Gastrocnemius medialis (tissue), 4 donors: ENCODE results near the gene ARHGEF7. TPM values are rescaled to one million over a fixed set of nuclear protein-coding genes. Genes with fewer than 3 reads are reported as not detected.

Source experiments
- ATAC-seq, 2 donors: fragments of 150-250 bp; one replicate each; pipeline ENCODE4 v1.9.1; 2016
- DNase-seq, 2 donors: peaks; one replicate each; pipeline ENCODE4 v3.0.0-alpha.2; 2019
- H3K27ac ChIP-seq, 4 donors: fragments of 200-600 bp; sonication (generic); 1 replicate in 1 of 4; 2 replicates in 3 of 4; pipeline ENCODE4 v1.5.1; 2016 to 2018; ENCODE audit warnings: mild to moderate bottlenecking in 2 of 4, moderate library complexity in 1 of 4
- H3K27me3 ChIP-seq, 3 donors: fragments of 200-600 bp; sonication (generic) in 2 of 3; 1 replicate in 1 of 3; 2 replicates in 2 of 3; pipeline versions ENCODE4 v1.5.1 to v1.6.0; 2016 to 2019; ENCODE audit warnings: mild to moderate bottlenecking in 1 of 3, moderate library complexity in 1 of 3
- H3K36me3 ChIP-seq, 2 donors: fragments of 200-600 bp; sonication (generic) in 1 of 2; one replicate each; pipeline ENCODE4 v1.5.1; 2017 to 2018
- H3K4me1 ChIP-seq, 2 donors: fragments of 200-600 bp; sonication (generic) in 1 of 2; one replicate each; pipeline ENCODE4 v1.5.1; 2016 to 2017; ENCODE audit warnings: mild to moderate bottlenecking in 2 of 2
- H3K4me3 ChIP-seq, 4 donors: fragments of 200-600 bp; sonication (generic) in 3 of 4; 1 replicate in 1 of 4; 2 replicates in 3 of 4; pipeline ENCODE4 v1.5.1; 2016 to 2019; ENCODE audit warnings: mild to moderate bottlenecking in 2 of 4
- H3K9me3 ChIP-seq, 3 donors: fragments of 200-600 bp; sonication (generic) in 2 of 3; 1 replicate in 1 of 3; 2 replicates in 2 of 3; pipeline ENCODE4 v1.5.1; 2016 to 2019
- CTCF ChIP-seq, 5 experiments: fragments of 450-650 bp in 3 of 5; fragments of 200-600 bp in 2 of 5; sonication (generic) in 2 of 5; IDR thresholded peaks in 4 of 5; conservative IDR thresholded peaks in 1 of 5; 1 replicate in 4 of 5; 2 replicates in 1 of 5; pipeline ENCODE4 v1.5.1; 2016 to 2019; ENCODE audit warnings: antibody characterized with exemption in 5 of 5, mild to moderate bottlenecking in 3 of 5, moderate library complexity in 3 of 5
- POLR2A ChIP-seq, 2 donors: fragments of 450-650 bp; IDR thresholded peaks; one replicate each; pipeline ENCODE4 v1.6.1; 2017; ENCODE audit warnings: antibody characterized with exemption in 2 of 2, mild to moderate bottlenecking in 2 of 2, moderate library complexity in 2 of 2
- in situ Hi-C, 4 donors: fragments of 200-750 bp; cut with MboI; loops; one replicate each; pipeline versions ENCODE4 v1.15.0 to v1.8.0; 2017; ENCODE audit warnings: low sequenced_read_pairs in 4 of 4
- intact Hi-C: fragments of 100-400 bp; cut with DNase I; formaldehyde crosslinking; loops from one replicate; pipeline ENCODE4 v1.15.1; 2023; ENCODE audit warnings: low total_unique reads
- total RNA-seq, 4 donors: library from RNA; depleted of rRNA; stranded (reverse); fragments of >200 nt; gene quantifications; one replicate each; pipeline versions ENCODE4 v1.1.0 to v1.2.3, GENCODE V29; 2016

ARHGEF7 gene
- total RNA-seq, 4 donors from 2014 or later: 24.5 to 56.9 (median 31.3) TPM

GRCh38 chr13:111337741-111338140 lies 222.6 kb downstream of the ARHGEF7 start:
- Histone ChIP-seq H3K4me3 (no peak overlapping the region), H3K27me3 (no peaks in the 10 kb centered on the region), H3K9me3 (no peaks in the 10 kb centered on the region), H3K4me1 (no peaks in the 10 kb centered on the region), H3K27ac (no peak overlapping the region), H3K36me3 (no peaks in the 10 kb centered on the region)
- intact Hi-C loops (no loop called here), in situ Hi-C loops (no loop called here)
- no peak for TF ChIP-seq POLR2A (IDR thresholded peaks at IDR 0.05)
- no peak for TF ChIP-seq CTCF (IDR thresholded peaks at IDR 0.05 in 4 of 5, conservative IDR thresholded peaks at IDR 0.05 in 1 of 5)
- DNase-seq (no peak), ATAC-seq (no peak)

- no peaks in the 10 kb centered on the region for H3K36me3 ChIP-seq
- ATAC-seq: no peak
- in situ Hi-C loops (no loop called here), intact Hi-C loops (no loop called here)
- H3K4me1 ChIP-seq: no peaks in the 10 kb centered on the region
- no peaks in the 10 kb centered on the region for H3K9me3 ChIP-seq
- no peak for DNase-seq
- no peak overlapping the region for H3K4me3 ChIP-seq
- TF ChIP-seq CTCF (IDR thresholded peaks at IDR 0.05 in 4 of 5, conservative IDR thresholded peaks at IDR 0.05 in 1 of 5): no peak
- TF ChIP-seq POLR2A (IDR thresholded peaks at IDR 0.05): no peak
- no peaks in the 10 kb centered on the region for H3K27me3 ChIP-seq
- no peak overlapping the region for H3K27ac ChIP-seq
These were observed 223.7 kb downstream of the ARHGEF7 start for GRCh38 chr13:111338841-111339240.

- in situ Hi-C loops (no loop called here), intact Hi-C loops (no loop called here)
- H3K27ac ChIP-seq: no peak overlapping the region
- no peaks in the 10 kb centered on the region for H3K27me3 ChIP-seq
- TF ChIP-seq CTCF (IDR thresholded peaks at IDR 0.05 in 4 of 5, conservative IDR thresholded peaks at IDR 0.05 in 1 of 5): no peak
- no peak for TF ChIP-seq POLR2A (IDR thresholded peaks at IDR 0.05)
- H3K9me3 ChIP-seq: no peaks in the 10 kb centered on the region
- no peaks in the 10 kb centered on the region for H3K4me1 ChIP-seq
- ATAC-seq (no peak), DNase-seq (peak in 1 of 2 donors; percentile 6)
- no peak overlapping the region for H3K4me3 ChIP-seq
- no peaks in the 10 kb centered on the region for H3K36me3 ChIP-seq
These were observed 224.4 kb downstream of the ARHGEF7 start for GRCh38 chr13:111339366-111340143.

- H3K4me1 ChIP-seq: no peaks in the 10 kb centered on the region
- DNase-seq (no peak), ATAC-seq (no peak)
- in situ Hi-C loops (no loop called here), intact Hi-C loops (no loop called here)
- no peaks in the 10 kb centered on the region for H3K9me3 ChIP-seq
- no peaks in the 10 kb centered on the region for H3K27me3 ChIP-seq
- no peak overlapping the region for H3K27ac ChIP-seq
- no peak for TF ChIP-seq POLR2A (IDR thresholded peaks at IDR 0.05)
- no peak for TF ChIP-seq CTCF (IDR thresholded peaks at IDR 0.05 in 4 of 5, conservative IDR thresholded peaks at IDR 0.05 in 1 of 5)
- no peak overlapping the region for H3K4me3 ChIP-seq
- no peaks in the 10 kb centered on the region for H3K36me3 ChIP-seq
These were observed 226.8 kb downstream of the ARHGEF7 start for GRCh38 chr13:111341886-111342285.
